ENCODE measurements around the gene HAUS8.

The HAUS8 gene

GRCh38 chr19:17037966-17038500, 37.2 kb downstream of the HAUS8 start:
- no peaks in the 10 kb centered on the region for H3K27me3 ChIP-seq (ENCODE audit: low read length)
- H3K79me2 ChIP-seq (ENCODE audit: insufficient read depth, low read length), result no peaks in the 10 kb centered on the region
- TF ChIP-seq CTCF (IDR thresholded peaks at IDR 0.05; ENCODE audit: insufficient read depth, low read length, poor library complexity, severe bottlenecking) (no peak), EZH2phosphoT487 (conservative IDR thresholded peaks at IDR 0.05; ENCODE audit: low read length) (no peak)

GRCh38 chr19:17037184-17037583, 38.1 kb downstream of the HAUS8 start:
- no peak overlapping the region for H3K4me3 ChIP-seq (ENCODE audit: insufficient read depth, low read length, poor library complexity, severe bottlenecking)
- no peaks in the 10 kb centered on the region for H3K9me3 ChIP-seq (ENCODE audit: insufficient read depth, low read length)
- no peaks in the 10 kb centered on the region for H3K9me2 ChIP-seq (replicated peaks; ENCODE audit: insufficient read depth, low read length)
- no peak overlapping the region for H3K27ac ChIP-seq (ENCODE audit: low read depth, low read length)
- H3K4me2 ChIP-seq (ENCODE audit: low read depth, low read length, poor library complexity, severe bottlenecking), result no peak overlapping the region
- H4K20me1 ChIP-seq (ENCODE audit: low read depth, low read length), result no peaks in the 10 kb centered on the region
- H3K79me2 ChIP-seq (ENCODE audit: insufficient read depth, low read length), result no peaks in the 10 kb centered on the region
- no peak overlapping the region for H3K9ac ChIP-seq (ENCODE audit: low read length)
- TF ChIP-seq CTCF (IDR thresholded peaks at IDR 0.05; ENCODE audit: insufficient read depth, low read length, poor library complexity, severe bottlenecking) (no peak), EZH2phosphoT487 (conservative IDR thresholded peaks at IDR 0.05; ENCODE audit: low read length) (no peak)
- H3K27me3 ChIP-seq (ENCODE audit: low read length), result no peaks in the 10 kb centered on the region
- no peaks in the 10 kb centered on the region for H3F3A ChIP-seq (ENCODE audit: insufficient read depth)
- H2AFZ ChIP-seq (ENCODE audit: low read depth, low read length, severe bottlenecking), result no peak overlapping the region
- H3K36me3 ChIP-seq (ENCODE audit: low read length), result no peaks in the 10 kb centered on the region

More at GRCh38 chr19:17037966-17038500, 37.2 kb downstream of the HAUS8 start:
- no peaks in the 10 kb centered on the region for H3K36me3 ChIP-seq (ENCODE audit: low read length)
- no peaks in the 10 kb centered on the region for H3F3A ChIP-seq (ENCODE audit: insufficient read depth)
- no peak overlapping the region for H3K9ac ChIP-seq (ENCODE audit: low read length)
- no peak overlapping the region for H3K4me3 ChIP-seq (ENCODE audit: insufficient read depth, low read length, poor library complexity, severe bottlenecking)
- no peak overlapping the region for H3K4me2 ChIP-seq (ENCODE audit: low read depth, low read length, poor library complexity, severe bottlenecking)
- no peaks in the 10 kb centered on the region for H4K20me1 ChIP-seq (ENCODE audit: low read depth, low read length)
- H2AFZ ChIP-seq (ENCODE audit: low read depth, low read length, severe bottlenecking), result no peak overlapping the region
- no peak overlapping the region for H3K27ac ChIP-seq (ENCODE audit: low read depth, low read length)
- no peaks in the 10 kb centered on the region for H3K9me2 ChIP-seq (replicated peaks; ENCODE audit: insufficient read depth, low read length)
- H3K9me3 ChIP-seq (ENCODE audit: insufficient read depth, low read length), result no peaks in the 10 kb centered on the region

GRCh38 chr19:17036640-17037039, 38.6 kb downstream of the HAUS8 start:
- Histone ChIP-seq H2AFZ (ENCODE audit: low read depth, low read length, severe bottlenecking) (no peak overlapping the region), H3K36me3 (ENCODE audit: low read length) (no peaks in the 10 kb centered on the region), H4K20me1 (ENCODE audit: low read depth, low read length) (no peaks in the 10 kb centered on the region), H3K9me3 (ENCODE audit: insufficient read depth, low read length) (no peaks in the 10 kb centered on the region), H3K4me2 (ENCODE audit: low read depth, low read length, poor library complexity, severe bottlenecking) (no peak overlapping the region), H3K27ac (ENCODE audit: low read depth, low read length) (no peak overlapping the region), H3K79me2 (ENCODE audit: insufficient read depth, low read length) (no peaks in the 10 kb centered on the region), H3K9me2 (replicated peaks; ENCODE audit: insufficient read depth, low read length) (no peaks in the 10 kb centered on the region), H3K9ac (ENCODE audit: low read length) (no peak overlapping the region), H3F3A (ENCODE audit: insufficient read depth) (no peaks in the 10 kb centered on the region), H3K27me3 (ENCODE audit: low read length) (no peaks in the 10 kb centered on the region), H3K4me3 (ENCODE audit: insufficient read depth, low read length, poor library complexity, severe bottlenecking) (no peak overlapping the region)
- TF ChIP-seq EZH2phosphoT487 (conservative IDR thresholded peaks at IDR 0.05; ENCODE audit: low read length) (no peak), CTCF (IDR thresholded peaks at IDR 0.05; ENCODE audit: insufficient read depth, low read length, poor library complexity, severe bottlenecking) (no peak)
